B cell (primary cell): ENCODE data around the gene MARF1. TPM values are rescaled to one million over a fixed set of nuclear protein-coding genes. Genes with fewer than 3 reads are reported as not detected.

Source experiments
- ATAC-seq: fragments of 200-7000 bp; cut with Tn5 transposase; one replicate; pipeline ENCODE4 v1.10.0; 2021; ENCODE audit warnings: low read depth, mild to moderate bottlenecking, moderate number of reproducible peaks, moderate library complexity
- CTCF ChIA-PET: fragments of 350-600 bp; sonication (Branson Sonifier 250); formaldehyde crosslinking; loops from one replicate; lab custom pipeline; 2021; ENCODE audit warnings: antibody characterized with exemption, inconsistent platforms; lab: Charles Lee
- POLR2A ChIA-PET: fragments of 350-600 bp; sonication (Branson Sonifier 250); formaldehyde crosslinking; loops from one replicate; lab custom pipeline; 2021; ENCODE audit warnings: antibody characterized with exemption; lab: Charles Lee
- DNase-seq: peaks from one replicate; pipeline ENCODE4 v3.0.0; 2013
- H2AFZ ChIP-seq: 2 replicates; pipeline ENCODE4 v1.6.1; 2012; ENCODE audit warnings: mild to moderate bottlenecking, low read depth, low read length; ENCODE audit not compliant: insufficient read depth, poor library complexity, severe bottlenecking
- H3K27ac ChIP-seq, 2 donors: 1 replicate in 1 of 2; 2 replicates in 1 of 2; pipeline ENCODE4 v1.5.1; 2012 to 2013; ENCODE audit warnings: low read length in 2 of 2, mild to moderate bottlenecking in 2 of 2, moderate library complexity in 1 of 2
- H3K27me3 ChIP-seq, 4 experiments: fragments of 200-600 bp in 1 of 4; sonication (generic) in 1 of 4; replicated peaks in 1 of 4; 1 replicate in 2 of 4; 2 replicates in 2 of 4; pipeline versions ENCODE4 v1.6.1 to v1.7.0; 2013 to 2016; ENCODE audit warnings: low read length in 3 of 4, mild to moderate bottlenecking in 2 of 4, mixed read lengths in 1 of 4, moderate library complexity in 1 of 4; ENCODE audit not compliant: insufficient read depth in 4 of 4, control insufficient read depth in 3 of 4; ENCODE audit errors: control extremely low read depth in 1 of 4
- H3K36me3 ChIP-seq, 2 experiments: replicated peaks in 1 of 2; 1 replicate in 1 of 2; 2 replicates in 1 of 2; pipeline versions ENCODE4 v1.6.1 to v1.7.1; 2013; ENCODE audit warnings: low read length in 1 of 2; ENCODE audit not compliant: insufficient read depth in 2 of 2, control insufficient read depth in 1 of 2; ENCODE audit errors: control extremely low read depth in 1 of 2, extremely low read depth in 1 of 2
- H3K4me1 ChIP-seq, 2 donors: fragments of 200-600 bp in 1 of 2; sonication (generic) in 1 of 2; 1 replicate in 1 of 2; 2 replicates in 1 of 2; pipeline versions ENCODE4 v1.5.1 to v1.6.1; 2013 to 2017; ENCODE audit warnings: low read length in 2 of 2; ENCODE audit not compliant: control insufficient read depth in 2 of 2, insufficient read depth in 2 of 2
- H3K4me2 ChIP-seq: replicated peaks from 2 replicates; pipeline ENCODE3; 2012; ENCODE audit warnings: mild to moderate bottlenecking, low read depth, low read length; ENCODE audit not compliant: poor library complexity, severe bottlenecking
- H3K4me3 ChIP-seq, 5 experiments: fragments of 200-600 bp in 1 of 5; sonication (generic) in 1 of 5; 1 replicate in 3 of 5; 2 replicates in 2 of 5; pipeline versions ENCODE4 v1.5.1 to v1.7.0; 2011 to 2016; ENCODE audit warnings: low read length in 4 of 5, mild to moderate bottlenecking in 4 of 5, low read depth in 2 of 5, control low read depth in 1 of 5, moderate library complexity in 1 of 5; ENCODE audit not compliant: insufficient read depth in 1 of 5; ENCODE audit errors: control extremely low read depth in 1 of 5, extremely low read depth in 1 of 5
- H3K79me2 ChIP-seq: fragments of 200-600 bp; sonication (generic); one replicate; pipeline ENCODE4 v1.6.0; 2016; ENCODE audit warnings: low read length; ENCODE audit not compliant: control insufficient read depth, insufficient read depth
- H3K9ac ChIP-seq: fragments of 200-600 bp; sonication (generic); 2 replicates; pipeline ENCODE4 v1.6.1; 2017; ENCODE audit warnings: mild to moderate bottlenecking, low read length, moderate library complexity
- H3K9me3 ChIP-seq, 3 donors: one replicate each; pipeline versions ENCODE4 v1.6.1 to v1.7.1; 2013; ENCODE audit warnings: low read length in 2 of 3; ENCODE audit not compliant: control insufficient read depth in 2 of 3, insufficient read depth in 1 of 3; ENCODE audit errors: control extremely low read depth in 1 of 3
- H4K20me1 ChIP-seq: 2 replicates; pipeline ENCODE4 v1.6.0; 2012; ENCODE audit warnings: mild to moderate bottlenecking, low read length; ENCODE audit not compliant: insufficient read depth, control insufficient read depth, poor library complexity, severe bottlenecking
- H3K27ac Mint-ChIP-seq: one replicate; pipeline ENCODE4 v1.8.0; 2021; ENCODE audit warnings: mixed read lengths
- H3K27me3 Mint-ChIP-seq: one replicate; pipeline ENCODE4 v1.8.0; 2021; ENCODE audit warnings: mixed read lengths
- H3K4me1 Mint-ChIP-seq: one replicate; pipeline ENCODE4 v1.8.0; 2021; ENCODE audit warnings: mixed read lengths
- H3K4me3 Mint-ChIP-seq: one replicate; pipeline ENCODE4 v1.8.0; 2021; ENCODE audit warnings: mixed read lengths
- H3K9me3 Mint-ChIP-seq: one replicate; pipeline ENCODE4 v1.8.0; 2022; ENCODE audit warnings: mixed read lengths; ENCODE audit not compliant: insufficient read depth
- CTCF ChIP-seq: fragments of 200-600 bp; IDR thresholded peaks from one replicate; pipeline ENCODE4 v1.8.0; 2022; ENCODE audit warnings: antibody characterized with exemption, mild to moderate bottlenecking
- EZH2 ChIP-seq: IDR thresholded peaks from 2 replicates; pipeline ENCODE4 v1.6.1; 2012; ENCODE audit warnings: borderline replicate concordance, low read depth, mild to moderate bottlenecking, moderate library complexity, low read length; ENCODE audit not compliant: insufficient read depth, poor library complexity, severe bottlenecking
- WGBS: methylation state at CpG from one replicate; pipeline ENCODE4 v1.1.5; 2013; ENCODE audit warnings: missing lambda C conversion rate; ENCODE audit not compliant: insufficient coverage; 5-methylcytosine and 5-hydroxymethylcytosine counted together
- intact Hi-C: fragments of 100-400 bp; cut with micrococcal nuclease; formaldehyde crosslinking; loops from one replicate; pipeline ENCODE4 v1.10.0; 2022
- polyA plus RNA-seq: library from polyadenylated mRNA; depleted of rRNA; stranded (reverse); fragments of >200 nt; gene quantifications from 2 replicates; pipeline ENCODE4 v1.2.3, GENCODE V29; 2012
- total RNA-seq, 2 donors: library from RNA; stranded (reverse); fragments of 120-200 nt in 1 of 2; gene quantifications; 1 replicate in 1 of 2; 2 replicates in 1 of 2; pipeline versions ENCODE4 v1.2.3 to v1.2.4, GENCODE V29; 2013 to 2022

The MARF1 gene
- total and polyA plus RNA-seq, 2 donors (not counting 1 experiment from before 2014, with no cell fraction given) = 68.0 to 366 TPM

GRCh38 chr16:15665107-15665506, 22.2 kb upstream of the MARF1 start:
- Mint-ChIP-seq H3K4me3 (no peak overlapping the region), H3K4me1 (peaks cover 16% of the 10 kb centered on the region), H3K9me3 (no peaks in the 10 kb centered on the region), H3K27me3 (no peaks in the 10 kb centered on the region), H3K27ac (no peak overlapping the region)
- ATAC-seq (no peak), DNase-seq (no peak)
- Histone ChIP-seq H3K4me1 (peaks cover 6 to 8% of the 10 kb centered on the region in 2 donors), H2AFZ (no peak overlapping the region), H4K20me1 (peaks cover 23% of the 10 kb centered on the region), H3K79me2 (peaks cover 98% of the 10 kb centered on the region), H3K27me3 (no peaks in the 10 kb centered on the region), H3K9me3 (no peaks in the 10 kb centered on the region), H3K4me3 (no peak overlapping the region), H3K36me3 (peaks cover 4 to 65% of the 10 kb centered on the region in 2 experiments), H3K27ac (no peak overlapping the region), H3K9ac (no peak overlapping the region), H3K4me2 (no peak overlapping the region)
- ChIA-PET CTCF (no interaction called here), POLR2A (interaction anchor here (0.6 to 0.7 kb wide), 2 partner anchors 22 to 209 kb away, joined by 3 to 5 read pairs; no protein-coding TSS in a partner anchor)
- TF ChIP-seq EZH2 (no peak), CTCF (no peak)
- intact Hi-C loops = no loop called here

GRCh38 chr16:15660203-15660601, 17.2 kb upstream of the MARF1 start:
- H3K4me2 ChIP-seq = peak overlapping the region; percentile 14
- no peak overlapping the region for H2AFZ ChIP-seq
- H3K9ac ChIP-seq = no peak overlapping the region
- H3K4me1 Mint-ChIP-seq = peaks cover 49% of the 10 kb centered on the region
- WGBS = 97% methylated on average over 3 of the region's 5 CpGs
- DNase-seq (no peak), ATAC-seq (no peak)
- H3K9me3 Mint-ChIP-seq = no peaks in the 10 kb centered on the region
- TF ChIP-seq CTCF (no peak), EZH2 (no peak)
- ChIA-PET CTCF (interaction anchor here (1.0 to 1.8 kb wide), 2 partner anchors 18 to 136 kb away, joined by 3 to 6 read pairs; partner anchors contain the start of gene MARF1), POLR2A (interaction anchor here (4.5 kb wide), 1 partner anchor 17 kb away, joined by 17 read pairs; the partner anchor contains the start of gene MARF1)
- no peaks in the 10 kb centered on the region for H3K27me3 ChIP-seq
- H3K27ac Mint-ChIP-seq = peak overlapping the region; percentile 87
- H3K4me1 ChIP-seq = peaks cover 23 to 30% of the 10 kb centered on the region in 2 donors
- no peaks in the 10 kb centered on the region for H3K27me3 Mint-ChIP-seq
- intact Hi-C loops = no loop called here
- peaks cover 2 to 27% of the 10 kb centered on the region in 2 experiments for H3K36me3 ChIP-seq
- H4K20me1 ChIP-seq = peaks cover 15% of the 10 kb centered on the region
- peak overlapping the region; percentile 2 for H3K4me3 Mint-ChIP-seq
- peaks cover 91% of the 10 kb centered on the region for H3K79me2 ChIP-seq
- no peak overlapping the region for H3K4me3 ChIP-seq
- no peaks in the 10 kb centered on the region for H3K9me3 ChIP-seq
- peak overlapping the region; percentile 35 to 89 for H3K27ac ChIP-seq
